HG03280 (cell line): ENCODE results near the gene TMEM108.
"Not testable (repeated sequence)": the region's sequence is repeated elsewhere in the genome, so short reads cannot be mapped to it uniquely, and the experiment has no call there.

Experiments used
- ATAC-seq: cut with Tn5 transposase; IDR thresholded peaks from one replicate; pipeline ENCODE4 v1.9.1; 2021; ENCODE audit warnings: mild to moderate bottlenecking, moderate library complexity; ENCODE audit not compliant: unreplicated experiment

The TMEM108 gene

GRCh38 chr3:133038089-133038730, at the start of gene TMEM108:
Gene TMEM108 (plus strand): TSS chr3:133038391.
- no peak for ATAC-seq

- no peak for ATAC-seq
Observed at GRCh38 chr3:132995971-132996370, 42.2 kb upstream of the TMEM108 start.

GRCh38 chr3:132997404-132998185, 40.6 kb upstream of the TMEM108 start:
- no peak for ATAC-seq

- ATAC-seq = not testable (repeated sequence)
Observed at GRCh38 chr3:133005032-133005431, 33.2 kb upstream of the TMEM108 start.

GRCh38 chr3:133007601-133008000, 30.6 kb upstream of the TMEM108 start:
- ATAC-seq = no peak

GRCh38 chr3:133014325-133014724, 23.9 kb upstream of the TMEM108 start:
- no peak for ATAC-seq

GRCh38 chr3:133015573-133015972, 22.6 kb upstream of the TMEM108 start:
- not testable (repeated sequence) for ATAC-seq

- ATAC-seq = no peak
Observed at GRCh38 chr3:133016838-133017309, 21.3 kb upstream of the TMEM108 start.

GRCh38 chr3:133018921-133019320, 19.3 kb upstream of the TMEM108 start:
- no peak for ATAC-seq

GRCh38 chr3:133021206-133021605, 17.0 kb upstream of the TMEM108 start:
- ATAC-seq = no peak

GRCh38 chr3:133023362-133023761, 14.8 kb upstream of the TMEM108 start:
- no peak for ATAC-seq

- ATAC-seq = no peak
Observed at GRCh38 chr3:133025546-133025945, 12.6 kb upstream of the TMEM108 start.

GRCh38 chr3:133032301-133032700, 5.9 kb upstream of the TMEM108 start:
- ATAC-seq = no peak

GRCh38 chr3:133037436-133037835, 755 bp upstream of the TMEM108 start:
- no peak for ATAC-seq

GRCh38 chr3:133038731-133039375, 662 bp downstream of the TMEM108 start:
- ATAC-seq = no peak

- ATAC-seq = no peak
Observed at GRCh38 chr3:133040696-133041523, 2.7 kb downstream of the TMEM108 start.

- ATAC-seq = no peak
Observed at GRCh38 chr3:133041524-133041829, 3.3 kb downstream of the TMEM108 start.

GRCh38 chr3:133042778-133043177, 4.6 kb downstream of the TMEM108 start:
- ATAC-seq = no peak

GRCh38 chr3:133047980-133048379, 9.8 kb downstream of the TMEM108 start:
- ATAC-seq = no peak

GRCh38 chr3:133049491-133049890, 11.3 kb downstream of the TMEM108 start:
- no peak for ATAC-seq

GRCh38 chr3:133050891-133051290, 12.7 kb downstream of the TMEM108 start:
- ATAC-seq = no peak
